GM12878 (cell line): ENCODE data around the gene MBOAT7.

Experiments used
- CHD1 ChIP-seq: IDR thresholded peaks from 2 replicates; pipeline ENCODE4 v1.6.1; 2012; ENCODE audit warnings: low read depth, low read length, improper control_type of control experiment
- MXI1 ChIP-seq: fragments of 150-350 bp; IDR thresholded peaks from 2 replicates; pipeline ENCODE4 v1.6.1; 2011; ENCODE audit warnings: low read depth, mild to moderate bottlenecking, inconsistent platforms, low read length, improper control_type of control experiment
- TF ChIP-seq, protein P1 (sequence below), 3 experiments: IDR thresholded peaks in 2 of 3; conservative IDR thresholded peaks in 1 of 3; 2 replicates each; pipeline ENCODE4 v1.5.1; 2011; ENCODE audit warnings: low read depth in 3 of 3, low read length in 3 of 3, mild to moderate bottlenecking in 3 of 3, control low read depth in 2 of 3, moderate library complexity in 2 of 3, inconsistent platforms in 1 of 3, mixed read lengths in 1 of 3; ENCODE audit not compliant: control insufficient read depth in 2 of 3, insufficient read depth in 1 of 3; ENCODE audit errors: extremely low read depth in 1 of 3
- TF ChIP-seq, protein P2 (sequence below): fragments of 450-650 bp; IDR thresholded peaks from 2 replicates; pipeline ENCODE4 v1.6.1; 2017; ENCODE audit warnings: mild to moderate bottlenecking
- TF ChIP-seq, protein P3 (sequence below): fragments of 150-350 bp; IDR thresholded peaks from 2 replicates; pipeline ENCODE4 v1.6.1; 2016; ENCODE audit warnings: low read depth, low read length

GRCh38 chr19:54230031-54230430 is 40.7 kb upstream of the MBOAT7 start:
- TF ChIP-seq, protein P1, sequence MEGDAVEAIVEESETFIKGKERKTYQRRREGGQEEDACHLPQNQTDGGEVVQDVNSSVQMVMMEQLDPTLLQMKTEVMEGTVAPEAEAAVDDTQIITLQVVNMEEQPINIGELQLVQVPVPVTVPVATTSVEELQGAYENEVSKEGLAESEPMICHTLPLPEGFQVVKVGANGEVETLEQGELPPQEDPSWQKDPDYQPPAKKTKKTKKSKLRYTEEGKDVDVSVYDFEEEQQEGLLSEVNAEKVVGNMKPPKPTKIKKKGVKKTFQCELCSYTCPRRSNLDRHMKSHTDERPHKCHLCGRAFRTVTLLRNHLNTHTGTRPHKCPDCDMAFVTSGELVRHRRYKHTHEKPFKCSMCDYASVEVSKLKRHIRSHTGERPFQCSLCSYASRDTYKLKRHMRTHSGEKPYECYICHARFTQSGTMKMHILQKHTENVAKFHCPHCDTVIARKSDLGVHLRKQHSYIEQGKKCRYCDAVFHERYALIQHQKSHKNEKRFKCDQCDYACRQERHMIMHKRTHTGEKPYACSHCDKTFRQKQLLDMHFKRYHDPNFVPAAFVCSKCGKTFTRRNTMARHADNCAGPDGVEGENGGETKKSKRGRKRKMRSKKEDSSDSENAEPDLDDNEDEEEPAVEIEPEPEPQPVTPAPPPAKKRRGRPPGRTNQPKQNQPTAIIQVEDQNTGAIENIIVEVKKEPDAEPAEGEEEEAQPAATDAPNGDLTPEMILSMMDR (IDR thresholded peaks at IDR 0.05 in 2 of 3, conservative IDR thresholded peaks at IDR 0.05 in 1 of 3; ENCODE audit: control insufficient read depth in 2 of 3, extremely low read depth in 1 of 3, insufficient read depth in 1 of 3, low read depth in 3 of 3, low read length in 3 of 3): no peak
- TF ChIP-seq CHD1: no peak
- TF ChIP-seq, protein P2, sequence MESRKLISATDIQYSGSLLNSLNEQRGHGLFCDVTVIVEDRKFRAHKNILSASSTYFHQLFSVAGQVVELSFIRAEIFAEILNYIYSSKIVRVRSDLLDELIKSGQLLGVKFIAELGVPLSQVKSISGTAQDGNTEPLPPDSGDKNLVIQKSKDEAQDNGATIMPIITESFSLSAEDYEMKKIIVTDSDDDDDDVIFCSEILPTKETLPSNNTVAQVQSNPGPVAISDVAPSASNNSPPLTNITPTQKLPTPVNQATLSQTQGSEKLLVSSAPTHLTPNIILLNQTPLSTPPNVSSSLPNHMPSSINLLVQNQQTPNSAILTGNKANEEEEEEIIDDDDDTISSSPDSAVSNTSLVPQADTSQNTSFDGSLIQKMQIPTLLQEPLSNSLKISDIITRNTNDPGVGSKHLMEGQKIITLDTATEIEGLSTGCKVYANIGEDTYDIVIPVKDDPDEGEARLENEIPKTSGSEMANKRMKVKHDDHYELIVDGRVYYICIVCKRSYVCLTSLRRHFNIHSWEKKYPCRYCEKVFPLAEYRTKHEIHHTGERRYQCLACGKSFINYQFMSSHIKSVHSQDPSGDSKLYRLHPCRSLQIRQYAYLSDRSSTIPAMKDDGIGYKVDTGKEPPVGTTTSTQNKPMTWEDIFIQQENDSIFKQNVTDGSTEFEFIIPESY: no peak
- no peak for TF ChIP-seq MXI1
- TF ChIP-seq, protein P3, sequence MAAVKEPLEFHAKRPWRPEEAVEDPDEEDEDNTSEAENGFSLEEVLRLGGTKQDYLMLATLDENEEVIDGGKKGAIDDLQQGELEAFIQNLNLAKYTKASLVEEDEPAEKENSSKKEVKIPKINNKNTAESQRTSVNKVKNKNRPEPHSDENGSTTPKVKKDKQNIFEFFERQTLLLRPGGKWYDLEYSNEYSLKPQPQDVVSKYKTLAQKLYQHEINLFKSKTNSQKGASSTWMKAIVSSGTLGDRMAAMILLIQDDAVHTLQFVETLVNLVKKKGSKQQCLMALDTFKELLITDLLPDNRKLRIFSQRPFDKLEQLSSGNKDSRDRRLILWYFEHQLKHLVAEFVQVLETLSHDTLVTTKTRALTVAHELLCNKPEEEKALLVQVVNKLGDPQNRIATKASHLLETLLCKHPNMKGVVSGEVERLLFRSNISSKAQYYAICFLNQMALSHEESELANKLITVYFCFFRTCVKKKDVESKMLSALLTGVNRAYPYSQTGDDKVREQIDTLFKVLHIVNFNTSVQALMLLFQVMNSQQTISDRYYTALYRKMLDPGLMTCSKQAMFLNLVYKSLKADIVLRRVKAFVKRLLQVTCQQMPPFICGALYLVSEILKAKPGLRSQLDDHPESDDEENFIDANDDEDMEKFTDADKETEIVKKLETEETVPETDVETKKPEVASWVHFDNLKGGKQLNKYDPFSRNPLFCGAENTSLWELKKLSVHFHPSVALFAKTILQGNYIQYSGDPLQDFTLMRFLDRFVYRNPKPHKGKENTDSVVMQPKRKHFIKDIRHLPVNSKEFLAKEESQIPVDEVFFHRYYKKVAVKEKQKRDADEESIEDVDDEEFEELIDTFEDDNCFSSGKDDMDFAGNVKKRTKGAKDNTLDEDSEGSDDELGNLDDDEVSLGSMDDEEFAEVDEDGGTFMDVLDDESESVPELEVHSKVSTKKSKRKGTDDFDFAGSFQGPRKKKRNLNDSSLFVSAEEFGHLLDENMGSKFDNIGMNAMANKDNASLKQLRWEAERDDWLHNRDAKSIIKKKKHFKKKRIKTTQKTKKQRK: no peak
